HuH-7.5 (cell line): Measurements from ENCODE around the gene PDXK.
A peak's percentile ranks its signal among the peaks of the same experiment; 100 is the strongest.

Experiments used
- DNase-seq: peaks from one replicate; pipeline ENCODE4 v3.0.0; 2011; ENCODE audit warnings: low spot score

PDXK gene

DNA sequence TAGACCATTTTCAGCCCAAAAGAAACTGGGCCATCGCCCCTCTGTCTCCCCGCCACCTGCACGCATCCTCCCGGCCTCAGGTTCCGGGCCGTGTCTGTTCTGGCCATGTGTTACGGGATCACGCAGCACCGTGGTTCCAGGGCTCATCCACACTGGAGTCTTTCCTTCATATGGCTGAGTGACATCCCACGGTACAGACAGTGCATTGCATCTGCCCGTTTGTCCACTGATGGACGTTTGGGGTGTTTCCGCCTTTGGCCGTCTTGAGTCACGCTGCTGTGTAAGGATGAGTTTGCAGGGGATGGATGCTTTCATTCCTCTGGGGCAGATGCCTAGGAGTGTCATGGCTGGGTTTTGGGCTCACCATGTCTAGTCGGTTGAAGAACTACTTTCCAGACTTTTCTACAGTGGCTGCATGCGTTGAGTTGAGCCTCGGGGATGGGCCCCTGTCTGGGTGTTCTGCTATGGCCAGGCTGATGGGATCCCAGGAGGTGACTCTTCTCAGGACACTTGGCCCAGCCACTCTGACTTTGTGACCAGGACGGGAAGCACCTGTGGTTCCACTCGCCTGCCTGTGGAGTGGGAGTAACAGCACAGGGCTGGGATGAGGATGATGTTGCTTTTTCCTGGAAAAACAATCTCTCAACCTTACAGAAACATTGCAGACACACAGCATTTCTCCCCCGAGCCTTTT lies 87.2 kb downstream of the PDXK start:
- DNase-seq = no peak

DNA sequence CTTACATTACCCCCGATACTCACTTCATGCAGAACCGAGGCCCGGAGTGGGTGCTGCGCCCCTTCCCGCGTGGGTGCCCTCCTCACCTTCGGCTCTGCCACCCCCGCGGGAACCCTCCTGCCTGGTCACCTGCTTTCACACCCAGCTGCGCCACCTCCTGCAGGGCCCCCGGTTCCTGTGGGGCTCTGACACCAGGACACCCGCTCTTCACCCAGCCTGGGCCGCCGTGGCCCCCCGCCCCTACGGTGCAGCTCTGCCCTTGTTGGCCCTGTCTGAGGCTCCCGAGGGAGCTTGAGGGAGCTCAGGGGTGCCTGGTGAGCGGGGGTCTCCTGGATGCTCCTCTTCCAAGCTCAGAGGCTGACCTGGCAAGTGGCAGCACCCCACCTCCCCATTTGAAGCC lies 89.4 kb downstream of the PDXK start:
- DNase-seq = no peak

- no peak for DNase-seq
Measured at GRCh38 chr21:43808832-43809251, 89.9 kb downstream of the PDXK start.

GRCh38 chr21:43809346-43809799 lies 90.4 kb downstream of the PDXK start:
- no peak for DNase-seq

DNA sequence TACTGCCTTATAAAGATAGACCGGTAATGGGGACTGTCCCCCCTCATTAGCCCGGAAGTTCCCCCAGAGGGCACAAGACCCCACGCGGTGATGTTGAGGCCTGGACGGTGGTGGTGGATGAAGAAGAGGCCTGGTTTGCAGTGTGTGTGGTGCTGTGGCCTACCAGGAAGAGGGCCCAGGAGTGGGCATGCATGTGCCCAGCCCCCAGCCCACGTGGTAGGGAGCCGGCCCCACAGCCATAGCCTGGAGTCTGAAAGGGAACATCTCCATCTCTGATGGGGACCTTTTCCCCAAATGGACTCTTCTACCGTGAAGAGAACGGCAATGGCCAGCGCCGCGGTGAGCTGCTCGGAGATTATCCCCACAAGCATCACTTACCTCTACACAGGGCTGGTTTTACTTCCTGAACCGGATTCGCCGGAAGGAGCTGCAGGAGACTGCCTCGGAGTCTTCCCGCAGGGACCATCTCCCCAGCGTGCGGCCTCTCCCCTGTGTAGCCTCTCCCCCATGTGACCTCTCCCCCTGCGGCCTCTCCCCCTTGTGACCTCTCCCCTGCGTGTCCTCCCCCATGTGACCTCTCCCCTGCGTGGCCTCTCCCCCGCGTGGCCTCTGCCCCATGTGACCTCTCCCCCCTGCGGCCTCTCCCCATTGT lies 91.0 kb downstream of the PDXK start:
- DNase-seq = no peak

DNA sequence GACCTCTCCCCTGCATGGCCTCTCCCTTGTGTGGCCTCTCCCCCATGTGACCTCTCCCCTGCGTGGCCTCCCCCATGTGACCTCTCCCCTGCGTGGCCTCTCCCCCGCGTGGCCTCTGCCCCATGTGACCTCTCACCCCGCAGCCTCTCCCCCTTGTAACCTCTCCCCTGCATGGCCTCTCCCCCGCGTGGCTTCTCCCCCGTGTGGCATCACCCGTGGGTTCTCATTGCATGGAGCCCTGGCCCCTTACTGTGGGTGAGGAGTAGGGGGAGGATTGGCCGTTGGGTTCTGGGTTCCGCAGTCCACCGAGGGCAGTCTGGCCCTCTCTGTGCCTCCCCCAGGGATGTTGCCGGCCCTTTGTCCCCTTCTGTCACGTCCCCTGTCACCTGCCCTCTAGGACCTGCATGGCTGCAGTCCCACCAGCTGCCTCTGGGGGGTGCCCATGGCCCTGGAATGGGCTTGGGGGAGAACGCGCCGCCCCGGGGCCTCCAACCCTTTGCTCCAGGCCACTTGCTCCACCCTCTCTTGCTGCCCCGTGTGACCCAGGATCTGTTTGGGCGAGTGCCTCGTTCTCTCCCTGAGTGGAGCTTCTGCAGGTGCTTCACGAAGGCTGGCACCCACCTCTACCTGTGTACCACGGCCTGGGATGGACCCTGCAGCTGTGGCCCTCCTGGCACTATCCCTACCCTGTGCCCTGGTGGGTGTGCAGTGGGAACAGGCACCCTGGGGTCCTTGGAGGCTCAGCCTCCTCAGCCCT lies 91.8 kb downstream of the PDXK start:
- peak; percentile 98 for DNase-seq

- DNase-seq = no peak
Measured at GRCh38 chr21:43811262-43812105, 92.6 kb downstream of the PDXK start.
